Right lobe of liver (tissue), 6 donors: ENCODE results near the gene PHKB. TPM values are rescaled to one million over a fixed set of nuclear protein-coding genes. Genes with fewer than 3 reads are reported as not detected.
A peak's percentile ranks its signal among the peaks of the same experiment; 100 is the strongest.

Experiments
- ATAC-seq, 4 donors: fragments of 200-7000 bp; cut with Tn5 transposase; one replicate each; pipeline ENCODE4 v1.9.1; 2020; ENCODE audit warnings: mild to moderate bottlenecking in 4 of 4, moderate library complexity in 4 of 4
- DNase-seq, 3 donors: peaks; one replicate each; pipeline ENCODE4 v3.0.0-alpha.2; 2020
- H3K27ac ChIP-seq, 3 donors: fragments of 200-600 bp; one replicate each; pipeline ENCODE4 v1.8.0; 2022
- H3K27me3 ChIP-seq, 2 donors: fragments of 200-600 bp; one replicate each; pipeline ENCODE4 v1.8.0; 2022
- H3K36me3 ChIP-seq, 4 donors: fragments of 200-600 bp; sonication (generic) in 1 of 4; one replicate each; pipeline versions ENCODE4 v1.5.1 to v1.8.0; 2017 to 2022; ENCODE audit warnings: control low read depth in 1 of 4
- H3K4me1 ChIP-seq, 4 donors: fragments of 200-600 bp; sonication (generic) in 1 of 4; one replicate each; pipeline versions ENCODE4 v1.5.1 to v1.8.0; 2017 to 2022; ENCODE audit warnings: control low read depth in 1 of 4
- H3K4me3 ChIP-seq, 3 donors: fragments of 200-600 bp; one replicate each; pipeline ENCODE4 v1.8.0; 2022
- H3K9me3 ChIP-seq, 4 donors: fragments of 200-600 bp; sonication (generic) in 1 of 4; one replicate each; pipeline versions ENCODE4 v1.5.1 to v1.8.0; 2017 to 2022; ENCODE audit warnings: control low read depth in 1 of 4
- POLR2A ChIP-seq: fragments of 450-650 bp; IDR thresholded peaks from one replicate; pipeline ENCODE4 v1.6.1; 2017; ENCODE audit warnings: antibody characterized with exemption, mild to moderate bottlenecking
- WGBS: methylation state at CpG from one replicate; pipeline ENCODE4 v1.1.6; 2018; ENCODE audit warnings: low coverage, low lambda C conversion rate; ENCODE audit not compliant: insufficient coverage; ENCODE audit errors: missing lambda C conversion rate; 5-methylcytosine and 5-hydroxymethylcytosine counted together
- intact Hi-C, 2 donors: fragments of 100-400 bp; cut with DNase I; formaldehyde crosslinking; loops; one replicate each; pipeline versions ENCODE4 v1.11.2 to v1.14.1; 2022
- total RNA-seq, 6 experiments: library from RNA; depleted of rRNA in 2 of 6; stranded (reverse); fragments of >200 nt in 2 of 6; fragmentation: NEBNext Ultra II Directional in 3 of 6; extraction: Animal tissue kit (Norgen Biotek cat#: 25700) in 3 of 6; gene quantifications; one replicate each; pipeline versions ENCODE4 v1.1.0 to v1.2.4, GENCODE V29; 2016 to 2023
- TF ChIP-seq, protein P1 (sequence below), 4 donors: fragments of 200-600 bp in 3 of 4; fragments of 450-650 bp in 1 of 4; IDR thresholded peaks; one replicate each; pipeline versions ENCODE4 v1.5.1 to v1.8.0; 2016 to 2022; ENCODE audit warnings: antibody characterized with exemption in 4 of 4, mild to moderate bottlenecking in 2 of 4
- donor health status: DM: no; HTN: yes; CAD: no.
- donor health status: DM: no; HTN: no; CAD: no.
- donor health status: DM: no; HTN: no; CAD: no.
- donor health status: DM: no; HTN: yes; CAD: no.
- donor health status: DM: no; HTN: yes; CAD: no.

The PHKB gene
- total RNA-seq, 6 experiments from 2014 or later, result 28.9 to 45.3 (median 35.4) TPM

DNA sequence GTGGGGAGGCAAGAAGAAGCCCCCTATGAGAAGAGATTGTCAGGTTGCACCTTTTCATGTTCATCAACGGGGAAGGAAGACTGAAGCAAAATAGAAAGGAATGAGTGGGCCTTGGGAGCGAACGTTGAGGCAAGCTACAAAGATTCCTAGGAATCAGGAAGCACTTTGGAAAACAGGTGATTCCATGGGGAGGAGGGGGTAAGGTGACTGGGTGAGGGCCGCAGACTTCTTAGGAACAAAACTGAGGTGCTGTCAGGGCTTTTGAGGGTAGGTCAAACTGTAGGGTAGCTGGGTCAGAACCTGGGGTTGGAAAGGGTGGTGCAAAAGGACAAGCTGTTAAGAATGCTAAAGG, 796 bp upstream of the PHKB start:
- Histone ChIP-seq H3K27me3 (no peaks in the 10 kb centered on the region), H3K4me1 (peaks cover 0 to 19% (median 0%) of the 10 kb centered on the region in 4 donors), H3K4me3 (peak overlapping the region; percentile 79 to 98 (median 83)), H3K9me3 (no peaks in the 10 kb centered on the region), H3K27ac (peak overlapping the region; percentile 98 to 99 (median 99)), H3K36me3 (peaks cover 0 to 14% (median 0%) of the 10 kb centered on the region in 4 donors)
- 2% methylated on average over 4 of the region's 4 CpGs for WGBS
- TF ChIP-seq POLR2A, result no peak
- TF ChIP-seq, protein P1, sequence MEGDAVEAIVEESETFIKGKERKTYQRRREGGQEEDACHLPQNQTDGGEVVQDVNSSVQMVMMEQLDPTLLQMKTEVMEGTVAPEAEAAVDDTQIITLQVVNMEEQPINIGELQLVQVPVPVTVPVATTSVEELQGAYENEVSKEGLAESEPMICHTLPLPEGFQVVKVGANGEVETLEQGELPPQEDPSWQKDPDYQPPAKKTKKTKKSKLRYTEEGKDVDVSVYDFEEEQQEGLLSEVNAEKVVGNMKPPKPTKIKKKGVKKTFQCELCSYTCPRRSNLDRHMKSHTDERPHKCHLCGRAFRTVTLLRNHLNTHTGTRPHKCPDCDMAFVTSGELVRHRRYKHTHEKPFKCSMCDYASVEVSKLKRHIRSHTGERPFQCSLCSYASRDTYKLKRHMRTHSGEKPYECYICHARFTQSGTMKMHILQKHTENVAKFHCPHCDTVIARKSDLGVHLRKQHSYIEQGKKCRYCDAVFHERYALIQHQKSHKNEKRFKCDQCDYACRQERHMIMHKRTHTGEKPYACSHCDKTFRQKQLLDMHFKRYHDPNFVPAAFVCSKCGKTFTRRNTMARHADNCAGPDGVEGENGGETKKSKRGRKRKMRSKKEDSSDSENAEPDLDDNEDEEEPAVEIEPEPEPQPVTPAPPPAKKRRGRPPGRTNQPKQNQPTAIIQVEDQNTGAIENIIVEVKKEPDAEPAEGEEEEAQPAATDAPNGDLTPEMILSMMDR (IDR thresholded peaks at IDR 0.05), result no peak
- no peak for DNase-seq
- intact Hi-C loops, result no loop called here
- ATAC-seq, result no peak

DNA sequence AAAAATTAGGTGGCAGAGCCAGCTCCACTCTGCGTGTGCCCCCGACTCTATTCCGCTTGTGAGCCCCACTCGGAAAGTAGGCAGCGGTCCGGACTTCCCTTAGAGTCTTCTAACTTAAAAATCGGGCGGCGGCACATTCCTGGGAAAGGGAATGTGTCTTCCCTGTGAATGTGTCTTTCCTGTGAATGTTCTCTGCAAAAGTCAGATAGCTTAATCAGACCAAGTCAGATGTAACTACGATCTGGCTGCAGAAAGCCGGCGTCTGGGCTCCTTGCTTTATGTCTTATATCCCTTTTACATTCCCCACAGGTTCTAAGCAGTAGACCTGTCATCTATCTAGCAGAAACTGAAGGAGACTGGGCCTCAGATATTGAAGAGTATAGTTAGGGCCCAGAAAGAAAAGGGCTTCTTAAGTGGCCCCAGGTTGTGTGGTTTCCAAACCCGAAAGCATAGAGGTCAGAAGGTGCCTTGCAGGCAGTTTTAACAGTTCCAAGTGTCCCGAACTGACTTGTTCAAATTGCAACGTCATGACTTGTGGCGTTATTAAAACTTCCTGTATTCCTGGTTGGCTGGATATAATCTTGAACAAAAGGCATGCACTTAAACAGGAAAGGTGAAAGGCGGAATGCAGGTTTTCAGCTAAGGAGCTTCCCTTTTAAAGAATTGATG, 601 bp downstream of the PHKB start:
- peaks cover 0 to 19% (median 0%) of the 10 kb centered on the region in 4 donors for H3K4me1 ChIP-seq
- TF ChIP-seq, protein P1 (IDR thresholded peaks at IDR 0.05), result no peak
- no peak for TF ChIP-seq POLR2A
- H3K36me3 ChIP-seq, result peaks cover 0 to 9% (median 0%) of the 10 kb centered on the region in 4 donors
- no peaks in the 10 kb centered on the region for H3K27me3 ChIP-seq
- ATAC-seq (peak; percentile 35 to 49 (median 40)), DNase-seq (peak in 1 of 3 donors; percentile 45)
- H3K9me3 ChIP-seq, result no peaks in the 10 kb centered on the region
- intact Hi-C loops, result no loop called here
- WGBS, result 2% methylated on average over 14 of the region's 17 CpGs
- peak overlapping the region; percentile 98 to 99 (median 99) for H3K27ac ChIP-seq
- peak overlapping the region; percentile 79 to 98 (median 83) for H3K4me3 ChIP-seq

DNA sequence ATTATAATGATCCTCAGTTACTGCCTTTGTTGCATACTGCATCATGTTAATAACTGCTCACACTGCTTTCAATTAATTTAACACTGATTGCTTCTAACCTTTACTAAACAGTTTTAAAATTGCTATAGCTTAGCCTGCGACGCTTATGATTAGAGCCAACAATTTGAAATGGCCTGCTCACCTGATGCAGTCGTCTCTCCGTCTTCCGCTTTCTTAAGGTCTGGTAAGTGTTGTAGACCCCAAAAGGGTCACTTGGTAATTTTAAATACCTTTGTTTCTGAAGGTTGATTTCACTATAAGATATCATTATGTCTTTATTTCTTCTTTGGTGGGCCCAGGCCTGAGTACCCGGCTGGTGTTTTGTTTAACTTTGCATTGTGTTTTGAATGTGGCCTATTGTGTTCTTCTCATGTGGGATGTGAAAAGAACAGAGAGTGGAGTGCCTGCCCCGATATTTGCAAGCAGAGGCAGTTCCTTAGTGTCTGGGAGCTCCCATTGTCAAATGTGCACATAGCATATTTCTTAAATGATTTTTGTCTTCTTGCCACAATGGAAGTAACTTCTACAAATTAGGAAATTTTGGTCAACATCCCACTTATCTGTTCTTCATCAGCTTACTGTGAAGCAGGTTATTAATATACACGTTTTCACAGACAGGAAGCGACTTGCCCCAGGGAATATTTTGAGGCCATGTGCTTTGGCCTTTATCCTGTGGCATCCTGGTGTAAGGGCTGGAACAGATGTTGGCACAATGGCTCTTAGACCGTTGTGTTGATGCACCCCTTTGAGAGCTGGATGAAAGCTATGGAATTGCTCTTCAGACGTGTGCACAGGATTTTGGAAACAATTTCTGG, 2.9 kb downstream of the PHKB start:
- Histone ChIP-seq H3K9me3 (no peaks in the 10 kb centered on the region), H3K27ac (no peak overlapping the region), H3K27me3 (no peaks in the 10 kb centered on the region), H3K4me3 (no peak overlapping the region), H3K36me3 (no peaks in the 10 kb centered on the region), H3K4me1 (peaks cover 0 to 19% (median 0%) of the 10 kb centered on the region in 4 donors)
- TF ChIP-seq, protein P1 (IDR thresholded peaks at IDR 0.05), result no peak
- no peak for TF ChIP-seq POLR2A
- ATAC-seq (no peak), DNase-seq (no peak)
- intact Hi-C loops, result no loop called here
- 76% methylated on average over 11 of the region's 11 CpGs for WGBS

DNA sequence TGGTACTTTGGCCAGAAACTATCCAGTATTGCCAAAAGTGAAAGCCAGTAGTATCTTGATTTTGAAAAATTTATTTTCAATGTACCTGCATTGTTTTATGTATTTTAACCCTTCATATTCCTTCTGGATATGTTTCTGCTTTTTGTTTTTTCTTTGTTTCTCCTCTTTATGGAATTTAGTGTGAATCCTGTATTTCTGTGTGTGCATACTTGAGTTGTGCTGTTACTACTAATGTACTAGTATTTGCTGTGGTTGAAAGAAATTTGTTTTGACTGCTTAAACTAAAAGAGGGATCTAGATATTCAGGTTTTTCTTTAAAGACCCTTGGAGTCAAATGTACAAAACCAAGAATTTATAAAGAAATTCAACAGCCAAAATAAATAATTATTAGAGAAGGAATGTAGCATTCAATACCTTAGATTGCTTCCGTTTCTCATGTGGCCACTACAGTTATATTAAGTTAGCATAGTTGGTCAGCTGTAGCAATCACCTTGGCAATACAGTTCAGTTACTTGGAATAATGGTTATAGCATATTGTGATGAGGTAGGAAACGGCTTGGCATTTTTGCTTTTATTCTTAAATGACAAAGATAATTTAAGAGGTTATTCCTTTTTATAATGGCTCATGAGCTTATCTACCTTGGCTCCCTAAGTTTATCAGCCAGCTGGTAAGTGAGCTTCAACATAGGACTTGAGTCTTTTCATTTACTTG, 4.9 kb downstream of the PHKB start:
- H3K4me3 ChIP-seq, result no peak overlapping the region
- 74% methylated on average over 2 of the region's 2 CpGs for WGBS
- H3K36me3 ChIP-seq, result no peaks in the 10 kb centered on the region
- DNase-seq, result no peak
- H3K9me3 ChIP-seq, result no peaks in the 10 kb centered on the region
- ATAC-seq, result no peak
- no peaks in the 10 kb centered on the region for H3K27me3 ChIP-seq
- TF ChIP-seq, protein P1 (IDR thresholded peaks at IDR 0.05), result no peak
- no peak for TF ChIP-seq POLR2A
- intact Hi-C loops, result no loop called here
- no peak overlapping the region for H3K27ac ChIP-seq
- peaks cover 0 to 11% (median 0%) of the 10 kb centered on the region in 4 donors for H3K4me1 ChIP-seq
